Measurements from ENCODE around the gene PCP4.

PCP4 gene

DNA sequence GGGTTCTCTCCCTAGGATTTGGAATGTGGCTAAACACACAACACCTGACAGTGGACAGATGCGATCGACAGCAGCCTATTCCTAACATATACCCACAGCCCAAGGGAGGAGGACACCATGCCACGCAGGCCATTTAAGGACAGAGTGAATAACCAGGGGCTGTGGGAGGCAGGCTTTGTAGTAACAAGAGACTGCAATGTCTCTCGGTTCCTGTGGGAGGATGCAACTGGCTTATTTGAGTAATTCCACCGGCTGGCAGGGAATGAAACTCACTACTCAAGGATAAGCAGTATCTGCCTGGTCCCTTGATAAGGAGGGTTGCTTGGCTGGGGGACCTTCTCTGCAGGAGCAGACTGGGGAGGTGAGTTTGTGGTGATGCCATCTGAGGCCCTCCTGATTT lies 109.6 kb downstream of the PCP4 start:
- no peak for DNase-seq

Data from NCI-H510A (cell line).